Measurements from ENCODE around the gene INVS.
"Not testable (repeated sequence)": the region's sequence is repeated elsewhere in the genome, so short reads cannot be mapped to it uniquely, and the experiment has no call there.

INVS gene

DNA sequence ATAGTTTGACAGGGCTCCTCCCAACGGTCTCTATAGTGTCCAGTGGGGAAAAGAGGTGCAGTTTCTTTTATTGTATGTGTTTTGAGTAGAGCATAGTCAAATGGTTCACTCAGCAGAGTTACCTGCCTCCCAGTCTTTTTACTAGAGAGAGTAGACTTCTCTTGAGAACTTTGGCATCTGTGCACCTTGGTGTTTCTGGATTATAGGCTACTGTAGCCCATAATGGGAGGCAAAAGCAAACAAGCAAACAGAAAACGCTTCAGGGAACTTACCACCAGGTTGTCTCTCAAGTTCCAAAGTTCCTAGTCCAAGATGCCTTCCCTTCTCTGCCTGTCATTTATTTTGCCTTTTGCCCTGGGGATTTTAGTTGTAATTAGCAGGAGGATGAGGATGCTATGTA lies 26.2 kb downstream of the INVS start:
- DNase-seq (ENCODE audit: low spot score): no peak

GRCh38 chr9:100125910-100126309 lies 26.9 kb downstream of the INVS start:
- DNase-seq (ENCODE audit: low spot score): no peak

GRCh38 chr9:100126423-100126822 lies 27.4 kb downstream of the INVS start:
- DNase-seq (ENCODE audit: low spot score): no peak

DNA sequence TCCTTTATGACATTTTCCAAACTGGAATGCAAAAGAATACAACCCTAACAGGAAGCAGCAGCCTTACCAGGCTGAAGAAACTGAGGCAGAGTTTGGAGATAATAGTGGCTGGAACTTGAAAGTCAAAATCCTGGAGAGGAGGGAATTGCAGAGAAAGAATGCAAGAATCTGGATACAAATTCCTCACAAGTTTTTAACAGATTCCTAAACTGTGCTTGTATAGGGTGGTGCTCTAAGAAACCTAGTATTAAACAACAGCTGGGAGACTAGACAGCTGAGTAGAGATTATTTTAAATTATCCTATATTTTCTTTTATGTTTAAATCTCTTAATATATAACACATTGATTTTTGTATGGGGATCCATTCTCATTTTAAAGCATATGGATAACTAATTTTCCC lies 30.7 kb downstream of the INVS start:
- DNase-seq (ENCODE audit: low spot score): no peak

- no peak for DNase-seq (ENCODE audit: low spot score)
Measured at GRCh38 chr9:100131216-100131615, 32.2 kb downstream of the INVS start.

- no peak for DNase-seq (ENCODE audit: low spot score)
Measured at GRCh38 chr9:100131875-100132430, 32.9 kb downstream of the INVS start.

DNA sequence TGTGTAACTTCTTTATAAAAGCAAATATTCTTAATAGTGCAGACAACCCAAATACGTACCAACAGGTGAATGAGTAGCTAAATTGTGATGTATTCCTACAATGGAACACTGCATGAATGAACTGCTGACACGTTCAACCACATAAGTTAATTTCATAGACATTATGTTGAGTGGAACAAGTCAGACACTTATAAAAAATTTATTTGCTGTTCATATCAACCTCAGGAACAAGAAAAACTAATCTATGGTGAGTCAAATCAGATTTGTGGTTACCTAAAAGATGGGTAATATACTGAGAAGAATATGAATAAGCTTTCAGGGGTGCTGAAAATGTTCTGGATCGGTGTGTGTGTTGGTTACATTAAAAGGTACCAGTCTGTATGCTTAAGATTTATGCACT lies 35.7 kb downstream of the INVS start:
- DNase-seq (ENCODE audit: low spot score): no peak

DNA sequence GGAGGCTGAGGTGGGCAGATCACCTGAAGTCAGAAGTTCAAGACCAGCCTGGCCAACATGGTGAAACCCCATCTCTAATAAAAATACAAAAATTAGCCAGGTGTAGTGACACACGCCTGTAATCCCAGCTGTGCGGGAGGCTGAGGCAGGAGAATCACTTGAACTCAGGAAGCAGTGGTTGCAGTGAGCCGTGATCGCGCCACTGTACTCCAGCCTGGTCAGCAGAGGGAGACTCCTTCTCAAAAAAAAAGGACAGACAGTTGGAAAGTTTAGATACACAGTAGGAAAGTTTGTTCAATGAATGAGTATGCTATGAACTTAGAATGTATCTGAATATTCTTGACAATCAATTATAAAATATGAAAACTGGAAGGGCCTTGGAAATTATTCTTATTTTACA lies 37.8 kb downstream of the INVS start:
- not testable (repeated sequence) for DNase-seq (ENCODE audit: low spot score)

DNA sequence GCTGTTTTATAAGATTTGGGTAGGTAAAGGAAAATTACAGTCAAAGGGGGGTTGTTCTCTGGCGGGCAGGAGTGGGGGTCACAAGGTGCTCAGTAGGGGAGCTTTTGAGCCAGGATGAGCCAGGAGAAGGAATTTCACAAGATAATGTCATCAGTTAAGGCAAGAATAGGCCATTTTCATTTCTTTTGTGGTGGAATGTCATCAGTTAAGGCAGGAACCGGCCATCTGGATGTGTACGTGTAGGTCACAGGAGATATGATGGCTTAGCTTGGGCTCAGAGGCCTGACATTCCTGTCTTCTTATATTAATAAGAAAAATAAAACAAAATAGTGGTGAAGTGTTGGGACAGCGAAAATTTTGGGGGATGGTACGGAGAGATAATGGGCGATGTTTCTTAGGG lies 41.3 kb downstream of the INVS start:
- not testable (repeated sequence) for DNase-seq (ENCODE audit: low spot score)

DNA sequence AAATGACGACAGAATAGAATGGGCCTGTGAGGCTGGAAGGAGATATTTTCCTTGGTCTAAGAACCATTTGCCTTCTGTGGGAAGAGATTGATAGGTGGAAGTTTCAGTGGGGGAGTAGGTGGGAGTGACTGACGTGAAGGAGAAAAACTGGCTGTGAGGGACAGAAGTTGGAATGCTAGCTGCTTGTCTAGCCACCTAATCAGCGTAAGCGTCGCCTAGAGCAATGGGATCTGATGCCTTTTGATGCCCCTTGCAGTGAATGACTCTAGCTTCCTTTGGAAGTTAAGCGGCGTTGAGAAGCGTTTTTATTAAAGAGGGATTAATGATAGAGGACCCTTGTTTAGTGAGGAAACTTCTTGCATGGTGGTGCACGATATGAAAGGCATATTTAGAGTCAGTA lies 42.8 kb downstream of the INVS start:
- DNase-seq (ENCODE audit: low spot score): not testable (repeated sequence)

DNA sequence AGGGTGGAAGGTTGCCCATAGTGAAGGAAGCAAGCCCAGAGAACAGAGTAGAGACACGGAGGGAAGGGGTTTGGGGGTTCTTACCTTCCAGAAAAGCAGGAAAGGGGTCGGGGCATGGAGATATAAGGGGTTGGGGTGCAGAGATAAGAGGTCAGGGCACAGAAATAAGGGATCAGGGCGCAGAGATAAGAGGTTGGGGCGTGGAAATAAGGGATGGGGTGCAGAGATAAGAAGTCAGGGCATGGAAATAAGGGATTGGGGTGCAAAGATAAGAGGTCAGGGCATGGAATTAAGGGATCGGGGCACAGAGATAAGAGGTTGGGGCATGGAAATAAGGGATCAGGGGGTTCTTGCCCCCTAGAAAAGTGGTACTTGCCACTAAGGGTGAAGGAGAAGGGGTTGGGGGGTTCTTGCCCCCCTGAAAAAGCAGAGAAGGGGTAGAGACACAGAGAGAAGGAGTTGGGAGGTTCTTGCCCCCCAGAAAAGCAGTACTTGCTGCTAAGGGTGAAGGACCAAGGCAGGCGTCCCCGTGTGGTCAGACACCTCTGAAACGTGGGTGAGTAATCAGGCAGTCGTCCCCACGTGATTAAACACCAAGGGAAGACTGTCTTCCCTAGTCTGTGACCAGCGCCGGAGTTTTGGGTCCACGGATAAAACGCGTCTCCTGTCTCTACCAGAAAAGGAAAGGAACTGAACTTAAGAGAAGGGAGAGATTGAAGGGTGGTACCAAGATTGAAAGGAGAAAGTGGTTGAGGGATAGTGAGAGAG lies 46.3 kb downstream of the INVS start:
- not testable (repeated sequence) for DNase-seq (ENCODE audit: low spot score)

DNA sequence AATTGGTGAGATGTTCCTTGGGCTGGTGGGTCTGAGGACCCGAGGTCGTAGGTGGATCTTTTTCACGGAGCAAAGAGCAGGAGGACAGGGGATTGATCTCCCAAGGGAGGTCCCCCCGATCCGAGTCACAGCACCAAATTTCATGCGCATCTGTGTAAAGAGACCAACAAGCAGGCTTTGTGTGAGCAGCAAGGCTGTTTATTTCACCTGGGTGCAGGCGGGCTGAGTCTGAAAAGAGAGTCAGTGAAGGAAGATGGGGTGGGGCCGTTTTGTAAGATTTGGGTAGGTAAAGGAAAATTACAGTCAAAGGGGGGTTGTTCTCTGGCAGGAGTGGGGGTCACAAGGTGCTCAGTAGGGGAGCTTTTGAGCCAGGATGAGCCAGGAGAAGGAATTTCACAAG lies 46.9 kb downstream of the INVS start:
- DNase-seq (ENCODE audit: low spot score): not testable (repeated sequence)

DNA sequence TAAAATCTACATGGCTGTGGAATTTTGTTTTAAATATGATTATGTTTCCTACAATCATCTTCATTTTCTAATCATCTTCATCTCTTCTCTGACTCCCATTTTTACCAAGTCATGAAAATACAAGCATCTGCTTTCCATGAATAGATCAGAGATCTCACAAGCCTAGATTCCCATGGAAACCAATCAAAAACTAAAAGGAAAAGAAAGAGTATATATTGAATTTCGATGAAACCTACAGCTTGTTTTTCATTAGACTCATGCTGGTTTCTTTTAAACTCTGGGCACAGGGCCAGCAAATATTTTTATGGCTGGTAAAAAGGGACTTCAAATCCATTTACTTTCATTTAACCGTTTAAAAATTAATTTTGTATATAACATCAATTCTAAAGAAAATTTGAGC lies 51.2 kb downstream of the INVS start:
- DNase-seq (ENCODE audit: low spot score): no peak

GRCh38 chr9:100160021-100160420 lies 61.0 kb downstream of the INVS start:
- DNase-seq (ENCODE audit: low spot score): no peak

GRCh38 chr9:100167176-100167575 lies 68.1 kb downstream of the INVS start:
- DNase-seq (ENCODE audit: low spot score): no peak

GRCh38 chr9:100167915-100168654 lies 69.0 kb downstream of the INVS start:
- no peak for DNase-seq (ENCODE audit: low spot score)

DNA sequence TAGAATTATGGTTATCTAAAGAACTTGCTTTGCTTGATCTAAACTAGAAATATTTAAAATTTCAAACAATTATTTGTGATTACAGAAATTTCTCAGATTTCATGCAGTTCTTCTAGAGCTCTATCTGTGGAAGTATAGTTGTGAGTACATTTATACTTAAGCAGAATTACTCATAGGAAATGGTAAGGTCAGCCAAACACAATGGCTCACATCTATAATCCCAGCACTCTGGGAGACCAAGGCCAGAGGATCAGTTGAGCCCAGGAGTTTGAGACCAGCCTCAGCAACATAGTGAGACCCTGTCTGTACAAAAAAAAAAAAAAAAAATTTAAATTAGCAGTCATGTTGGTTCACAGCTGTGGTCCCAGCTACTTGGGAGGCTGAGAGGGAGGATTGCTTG lies 71.0 kb downstream of the INVS start:
- DNase-seq (ENCODE audit: low spot score): no peak

DNA sequence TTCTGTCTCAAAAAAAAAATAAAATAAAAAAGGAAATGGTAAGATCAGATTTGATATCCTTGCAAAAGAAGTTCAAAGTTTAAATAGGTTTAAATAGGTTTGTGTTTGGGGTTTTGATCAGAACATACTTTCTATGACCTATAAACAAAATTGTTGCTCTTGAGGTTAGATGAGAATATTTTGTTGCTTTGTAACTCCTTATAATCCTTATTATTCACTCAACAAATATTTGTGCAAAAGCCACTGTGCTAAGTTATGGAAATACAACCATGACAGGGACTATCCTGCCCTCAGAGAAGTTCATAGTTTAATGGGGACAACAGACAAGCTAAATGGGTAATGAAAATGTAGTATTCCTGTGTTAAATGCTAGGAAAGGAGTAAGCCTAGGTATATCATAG lies 71.5 kb downstream of the INVS start:
- DNase-seq (ENCODE audit: low spot score): no peak

DNA sequence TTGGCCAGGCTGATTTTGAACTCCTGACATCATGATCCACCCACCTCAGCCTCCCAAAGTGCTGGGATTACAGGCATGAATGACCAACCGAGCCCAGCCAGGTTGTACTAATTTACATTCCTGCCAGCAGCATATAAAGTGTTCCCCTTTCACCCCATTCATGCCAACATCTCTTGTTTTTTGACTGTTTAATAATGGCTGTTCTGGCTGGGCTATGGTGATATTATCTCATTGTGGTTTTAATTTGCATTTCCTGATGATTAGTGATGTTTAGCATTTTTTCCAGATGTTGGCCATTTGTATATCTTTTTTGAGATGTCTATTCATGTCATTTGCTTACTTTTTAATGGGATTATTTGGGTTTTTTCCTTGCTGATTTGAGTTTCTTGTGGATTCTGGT lies 87.3 kb downstream of the INVS start:
- no peak for DNase-seq (ENCODE audit: low spot score)

DNA sequence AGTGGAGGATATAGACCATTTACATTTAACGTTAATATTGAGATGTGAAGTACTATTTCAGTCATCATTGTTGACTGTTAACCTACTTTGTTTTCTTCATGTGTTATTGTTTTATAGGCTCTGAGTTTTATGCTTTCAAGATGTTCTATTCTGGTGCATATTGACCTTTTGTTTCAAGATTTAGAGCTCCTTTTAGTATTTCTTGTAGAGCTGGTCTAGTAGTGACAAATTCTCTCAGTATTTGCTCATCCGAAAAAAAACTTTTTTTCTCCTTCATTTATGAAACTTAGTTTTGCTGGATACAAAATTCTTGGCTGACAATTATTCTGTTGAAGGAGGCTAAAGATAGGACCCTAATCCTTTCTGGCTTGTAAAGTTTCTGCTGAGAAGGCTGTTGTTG lies 91.3 kb downstream of the INVS start:
- DNase-seq (ENCODE audit: low spot score): no peak

DNA sequence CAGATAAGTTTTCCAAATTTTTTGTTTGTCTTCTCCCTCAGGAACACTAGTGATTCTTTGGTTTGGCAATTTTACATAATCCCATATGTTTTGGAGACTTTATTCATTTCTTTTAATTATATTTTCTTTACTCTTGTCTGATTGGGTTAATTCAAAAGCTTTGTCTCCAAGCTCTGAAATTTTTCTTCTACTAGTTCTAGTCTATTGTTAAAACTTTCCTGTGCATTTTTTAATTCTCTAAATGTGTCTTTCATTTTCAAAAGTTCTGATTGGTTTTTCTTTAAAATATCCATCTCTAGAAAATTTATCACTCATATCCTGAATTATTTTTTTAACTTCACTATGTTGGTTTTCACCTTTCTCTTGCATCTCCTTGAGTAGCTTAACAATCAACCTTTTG lies 92.2 kb downstream of the INVS start:
- DNase-seq (ENCODE audit: low spot score): no peak

- DNase-seq (ENCODE audit: low spot score): no peak
Measured at GRCh38 chr9:100193078-100193477, 94.0 kb downstream of the INVS start.

DNA sequence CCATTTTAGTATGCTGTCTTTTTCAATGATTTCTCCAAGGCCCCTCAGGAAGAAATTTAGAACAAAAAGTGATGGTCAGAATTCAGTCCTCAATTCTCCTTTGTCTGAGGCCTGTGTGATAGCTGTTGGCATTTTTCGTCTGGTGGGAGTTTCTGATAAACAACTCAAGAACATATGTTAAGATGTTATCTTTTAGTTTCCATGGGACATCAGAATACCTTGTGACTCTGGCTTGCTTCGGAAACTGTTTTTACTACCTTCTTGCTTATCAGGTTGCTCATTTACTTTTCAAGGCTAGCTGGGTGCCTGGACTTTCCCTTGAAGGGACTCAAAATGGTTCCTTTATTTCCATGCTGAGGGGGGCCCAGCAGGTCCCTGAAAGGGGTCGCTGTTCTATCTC lies 97.2 kb downstream of the INVS start:
- DNase-seq (ENCODE audit: low spot score): no peak
